ENCODE data around the gene GSK3A.

GRCh38 chr19:42284591-42285341 lies 42.4 kb upstream of the GSK3A start:
- no peak for TF ChIP-seq CTCF (IDR thresholded peaks at IDR 0.05)
- no peak for TF ChIP-seq EP300 (IDR thresholded peaks at IDR 0.05)
- TF ChIP-seq POLR2AphosphoS5 (IDR thresholded peaks at IDR 0.05): no peak
